NK-92 treated with Interleukin-12 subunit alpha and Interleukin-12 subunit beta, amount 100 ng/mL, for 24 hours (cell line): ENCODE results near the gene PRKN.
A peak's percentile ranks its signal among the peaks of the same experiment; 100 is the strongest.
"Not testable (repeated sequence)": the region's sequence is repeated elsewhere in the genome, so short reads cannot be mapped to it uniquely, and the experiment has no call there.

Source experiments
- DNase-seq: peaks from one replicate; lab custom pipeline; 2025; lab: John Stamatoyannopoulos, UW

Gene PRKN

GRCh38 chr6:161546632-161547031, 1180.9 kb downstream of the PRKN start:
- DNase-seq = no peak

- DNase-seq = no peak
These were observed 1181.8 kb downstream of the PRKN start for GRCh38 chr6:161545741-161546140.

- DNase-seq = no peak
These were observed 1182.6 kb downstream of the PRKN start for GRCh38 chr6:161544801-161545480.

- DNase-seq = no peak
These were observed 1183.8 kb downstream of the PRKN start for GRCh38 chr6:161543684-161544309.

GRCh38 chr6:161542346-161542980, 1185.1 kb downstream of the PRKN start:
- no peak for DNase-seq

- DNase-seq = no peak
These were observed 1187.0 kb downstream of the PRKN start for GRCh38 chr6:161540532-161540931.

GRCh38 chr6:161536224-161536630, 1191.3 kb downstream of the PRKN start:
- DNase-seq = no peak

- no peak for DNase-seq
These were observed 1193.2 kb downstream of the PRKN start for GRCh38 chr6:161534264-161534873.

- no peak for DNase-seq
These were observed 1194.3 kb downstream of the PRKN start for GRCh38 chr6:161533266-161533665.

- no peak for DNase-seq
These were observed 1195.0 kb downstream of the PRKN start for GRCh38 chr6:161532536-161532935.

GRCh38 chr6:161526794-161527193, 1200.8 kb downstream of the PRKN start:
- DNase-seq = no peak

GRCh38 chr6:161523362-161523761, 1204.2 kb downstream of the PRKN start:
- no peak for DNase-seq

- no peak for DNase-seq
These were observed 1205.3 kb downstream of the PRKN start for GRCh38 chr6:161522276-161522675.

GRCh38 chr6:161511447-161512095, 1216.0 kb downstream of the PRKN start:
- DNase-seq = no peak

- DNase-seq = no peak
These were observed 1219.2 kb downstream of the PRKN start for GRCh38 chr6:161508341-161508740.

- DNase-seq = no peak
These were observed 1220.2 kb downstream of the PRKN start for GRCh38 chr6:161507375-161507774.

GRCh38 chr6:161503570-161503969, 1224.0 kb downstream of the PRKN start:
- no peak for DNase-seq

GRCh38 chr6:161498881-161499280, 1228.7 kb downstream of the PRKN start:
- no peak for DNase-seq

- peak; percentile 25 for DNase-seq
These were observed 1229.2 kb downstream of the PRKN start for GRCh38 chr6:161498359-161498758.

- no peak for DNase-seq
These were observed 1230.6 kb downstream of the PRKN start for GRCh38 chr6:161496941-161497340.

GRCh38 chr6:161496271-161496670, 1231.3 kb downstream of the PRKN start:
- DNase-seq = not testable (repeated sequence)

- no peak for DNase-seq
These were observed 1233.0 kb downstream of the PRKN start for GRCh38 chr6:161494566-161494965.
